IMR-90 (cell line): ENCODE results near the gene ZNF614. TPM values are rescaled to one million over a fixed set of nuclear protein-coding genes. Genes with fewer than 3 reads are reported as not detected.

ENCODE experiments used
- ATAC-seq: fragments of 200-7000 bp; cut with Tn5 transposase; 2 replicates; pipeline ENCODE4 v1.9.1; 2020; ENCODE audit warnings: low read depth, mild to moderate bottlenecking, moderate library complexity
- BruUV-seq: library from RNA; stranded (reverse); fragments of 400-500 nt; replicated peaks from 2 replicates; lab custom pipeline; 2021; lab: Mats Ljungman, UMichigan
- CTCF ChIA-PET: fragments of 300-600 bp; formaldehyde crosslinking; extraction: SDS; loops from one replicate; lab custom pipeline; 2021; ENCODE audit warnings: antibody characterized with exemption; lab: Yijun Ruan, JAX
- POLR2A ChIA-PET: fragments of 300-600 bp; sonication (Branson Sonifier 250); formaldehyde crosslinking; loops from one replicate; lab custom pipeline; 2022; ENCODE audit warnings: antibody characterized with exemption; ENCODE audit not compliant: unreplicated experiment; lab: Charles Lee
- DNase-seq: peaks from one replicate; pipeline ENCODE4 v3.0.0; 2013
- H2AFZ ChIP-seq: replicated peaks from 2 replicates; pipeline ENCODE3; 2013; ENCODE audit warnings: low read length, mild to moderate bottlenecking; ENCODE audit not compliant: poor library complexity
- H2AK5ac ChIP-seq: 2 replicates; pipeline ENCODE4 v1.6.1; 2013; ENCODE audit warnings: low read depth, low read length, inconsistent platforms
- H2AK9ac ChIP-seq: replicated peaks from 2 replicates; pipeline ENCODE3; 2013; ENCODE audit warnings: mild to moderate bottlenecking, low read depth, low read length, moderate library complexity; ENCODE audit not compliant: poor library complexity
- H2BK120ac ChIP-seq: 2 replicates; pipeline ENCODE4 v1.6.1; 2013; ENCODE audit warnings: low read depth, low read length, inconsistent platforms
- H2BK15ac ChIP-seq: 3 replicates; pipeline ENCODE4 v1.6.1; 2013; ENCODE audit warnings: low read depth, low read length, inconsistent platforms
- H2BK20ac ChIP-seq: 2 replicates; pipeline ENCODE4 v1.6.1; 2013; ENCODE audit warnings: low read depth, mild to moderate bottlenecking, inconsistent platforms, low read length, moderate library complexity
- H2BK5ac ChIP-seq: 2 replicates; pipeline ENCODE4 v1.6.1; 2013; ENCODE audit warnings: mild to moderate bottlenecking, low read depth, low read length, inconsistent platforms; ENCODE audit not compliant: poor library complexity, severe bottlenecking
- H3K14ac ChIP-seq: replicated peaks from 2 replicates; pipeline ENCODE4 v1.6.1; 2013; ENCODE audit warnings: low read depth, low read length, inconsistent platforms
- H3K18ac ChIP-seq: 2 replicates; pipeline ENCODE4 v1.6.1; 2013; ENCODE audit warnings: low read depth, low read length, control low read depth
- H3K23ac ChIP-seq: 2 replicates; pipeline ENCODE4 v1.6.1; 2013; ENCODE audit warnings: low read depth, low read length, inconsistent platforms
- H3K27ac ChIP-seq: 2 replicates; pipeline ENCODE4 v1.5.1; 2013; ENCODE audit warnings: mild to moderate bottlenecking, control low read depth, low read length; ENCODE audit not compliant: insufficient read depth
- H3K27me3 ChIP-seq: 2 replicates; pipeline ENCODE4 v1.6.1; 2013; ENCODE audit warnings: low read length; ENCODE audit not compliant: control insufficient read depth, insufficient read depth
- H3K36me3 ChIP-seq: 2 replicates; pipeline ENCODE4 v1.6.1; 2013; ENCODE audit warnings: low read length, mixed read lengths; ENCODE audit not compliant: control insufficient read depth, insufficient read depth
- H3K4ac ChIP-seq: 2 replicates; pipeline ENCODE4 v1.6.1; 2013; ENCODE audit warnings: low read depth, low read length, inconsistent platforms
- H3K4me1 ChIP-seq: 2 replicates; pipeline ENCODE4 v1.6.1; 2013; ENCODE audit warnings: low read length, mixed read lengths; ENCODE audit not compliant: control insufficient read depth, insufficient read depth
- H3K4me2 ChIP-seq: 2 replicates; pipeline ENCODE4 v1.6.1; 2013; ENCODE audit warnings: low read depth, mild to moderate bottlenecking, control low read depth, low read length, moderate library complexity
- H3K4me3 ChIP-seq: 2 replicates; pipeline ENCODE4 v1.5.1; 2013; ENCODE audit warnings: low read depth, mild to moderate bottlenecking, control low read depth, low read length, moderate library complexity; ENCODE audit not compliant: insufficient read depth
- H3K56ac ChIP-seq: 2 replicates; pipeline ENCODE4 v1.6.1; 2013; ENCODE audit warnings: low read length, inconsistent platforms; ENCODE audit not compliant: insufficient read depth; ENCODE audit errors: extremely low read depth
- H3K79me1 ChIP-seq, 2 experiments: 2 replicates each; pipeline ENCODE4 v1.6.1; 2013; ENCODE audit warnings: low read length in 2 of 2, inconsistent platforms in 1 of 2, low read depth in 1 of 2
- H3K9ac ChIP-seq: 2 replicates; pipeline ENCODE4 v1.6.1; 2013; ENCODE audit warnings: low read depth, low read length, control low read depth
- H3K9me1 ChIP-seq: 2 replicates; pipeline ENCODE4 v1.6.1; 2013; ENCODE audit warnings: low read length, inconsistent platforms; ENCODE audit not compliant: insufficient read depth
- H3K9me3 ChIP-seq: 2 replicates; pipeline ENCODE4 v1.6.1; 2013; ENCODE audit warnings: low read length; ENCODE audit not compliant: control insufficient read depth, insufficient read depth
- H4K20me1 ChIP-seq: 2 replicates; pipeline ENCODE4 v1.6.1; 2013; ENCODE audit warnings: low read length, inconsistent platforms; ENCODE audit not compliant: insufficient read depth
- H4K5ac ChIP-seq: 2 replicates; pipeline ENCODE4 v1.6.1; 2013; ENCODE audit warnings: mild to moderate bottlenecking, low read depth, low read length, control low read depth
- H4K8ac ChIP-seq, 2 experiments: 2 replicates each; pipeline ENCODE4 v1.6.1; 2013; ENCODE audit warnings: low read depth in 2 of 2, low read length in 2 of 2, control low read depth in 1 of 2, inconsistent platforms in 1 of 2
- H4K91ac ChIP-seq: 2 replicates; pipeline ENCODE4 v1.6.1; 2013; ENCODE audit warnings: low read depth, low read length, inconsistent platforms; ENCODE audit not compliant: insufficient read depth
- BHLHE40 ChIP-seq: fragments of 150-350 bp; IDR thresholded peaks from 2 replicates; pipeline ENCODE4 v1.6.1; 2016; ENCODE audit warnings: mild to moderate bottlenecking, low read depth, low read length
- CEBPB ChIP-seq: IDR thresholded peaks from 2 replicates; pipeline ENCODE4 v1.6.1; 2012; ENCODE audit warnings: low read depth, low read length, improper control_type of control experiment
- CHD1 ChIP-seq: IDR thresholded peaks from 2 replicates; pipeline ENCODE4 v1.6.1; 2012; ENCODE audit warnings: low read depth, low read length, improper control_type of control experiment
- ELK1 ChIP-seq: fragments of 150-350 bp; IDR thresholded peaks from 2 replicates; pipeline ENCODE4 v1.6.1; 2016; ENCODE audit warnings: low read depth, mild to moderate bottlenecking, low read length, moderate library complexity, borderline replicate concordance
- FOS ChIP-seq: fragments of 150-350 bp; IDR thresholded peaks from 2 replicates; pipeline ENCODE4 v1.6.1; 2016; ENCODE audit warnings: low read depth, low read length
- MAZ ChIP-seq: IDR thresholded peaks from 2 replicates; pipeline ENCODE4 v1.6.1; 2012; ENCODE audit warnings: low read depth, mild to moderate bottlenecking, low read length, improper control_type of control experiment, moderate library complexity, borderline replicate concordance
- NFE2L2 ChIP-seq: fragments of 150-350 bp; IDR thresholded peaks from 2 replicates; pipeline ENCODE4 v1.6.1; 2016; ENCODE audit warnings: low read depth, mild to moderate bottlenecking, low read length
- POLR2A ChIP-seq: IDR thresholded peaks from 2 replicates; pipeline ENCODE4 v1.6.1; 2012; ENCODE audit warnings: mild to moderate bottlenecking, low read depth, low read length
- RAD21 ChIP-seq: IDR thresholded peaks from 2 replicates; pipeline ENCODE4 v1.6.1; 2012; ENCODE audit warnings: low read length, improper control_type of control experiment
- RCOR1 ChIP-seq: IDR thresholded peaks from 2 replicates; pipeline ENCODE4 v1.6.1; 2012; ENCODE audit warnings: mild to moderate bottlenecking, low read length, improper control_type of control experiment; ENCODE audit not compliant: insufficient replicate concordance
- RFX5 ChIP-seq: IDR thresholded peaks from 2 replicates; pipeline ENCODE4 v1.8.0; 2012; ENCODE audit warnings: low read depth, mild to moderate bottlenecking, low read length, moderate library complexity
- SMC3 ChIP-seq: fragments of 150-350 bp; IDR thresholded peaks from 2 replicates; pipeline ENCODE4 v1.6.1; 2016; ENCODE audit warnings: low read depth, mild to moderate bottlenecking, antibody characterized with exemption, low read length, moderate library complexity
- USF2 ChIP-seq: fragments of 150-350 bp; IDR thresholded peaks from 2 replicates; pipeline ENCODE4 v1.6.1; 2017; ENCODE audit warnings: mild to moderate bottlenecking, antibody characterized with exemption, low read length, low read depth
- WGBS, 2 experiments: methylation state at CpG; one replicate each; pipeline versions ENCODE4 v1.1.5 to v1.1.7; 2013; ENCODE audit warnings: missing lambda C conversion rate in 2 of 2; ENCODE audit not compliant: insufficient read length in 1 of 2; ENCODE audit errors: extremely low coverage in 2 of 2; 5-methylcytosine and 5-hydroxymethylcytosine counted together
- dilution Hi-C: fragments of 300-500 bp; cut with HindIII; formaldehyde crosslinking; loops from one replicate; pipeline ENCODE4 v1.14.3; 2018; ENCODE audit warnings: low sequenced_read_pairs; ENCODE audit not compliant: unreplicated experiment
- in situ Hi-C: fragments of 300-500 bp; cut with MboI; formaldehyde crosslinking; loops from 3 replicates; pipeline ENCODE4 v1.14.3; 2019; ENCODE audit warnings: low sequenced_read_pairs, inconsistent platforms, mixed read lengths
- intact Hi-C: fragments of 100-400 bp; cut with micrococcal nuclease; formaldehyde crosslinking; loops from 2 replicates; pipeline ENCODE4 v1.10.0; 2022
- polyA plus RNA-seq, 3 experiments: library from polyadenylated mRNA; depleted of rRNA; stranded (reverse); fragments of >200 nt; gene quantifications; 2 replicates each; pipeline ENCODE4 v1.2.3, GENCODE V29; 2012; ENCODE audit warnings: low replicate concordance in 1 of 3
- total RNA-seq: library from RNA; depleted of rRNA; stranded (reverse); fragments of >200 nt; gene quantifications from 2 replicates; pipeline ENCODE4 v1.2.3, GENCODE V29; 2012

The ZNF614 gene
- total and polyA plus RNA-seq, 2 of the 4 experiments (the other 2 are of a cell fraction): 3.4 to 12.4 TPM

GRCh38 chr19:52020506-52020905 lies 7.7 kb downstream of the ZNF614 start:
- H3K23ac ChIP-seq: no peak overlapping the region

More at GRCh38 chr19:52020506-52020905, 7.7 kb downstream of the ZNF614 start:
- dilution Hi-C loops (no loop called here), in situ Hi-C loops (no loop called here), intact Hi-C loops (no loop called here)
- no peaks in the 10 kb centered on the region for H3K9me1 ChIP-seq
- H2AFZ ChIP-seq: no peak overlapping the region
- TF ChIP-seq SMC3 (no peak), RCOR1 (no peak), RAD21 (no peak), CHD1 (no peak), MAZ (no peak), RFX5 (no peak), BHLHE40 (no peak), POLR2A (no peak), FOS (no peak), NFE2L2 (no peak), ELK1 (no peak), CEBPB (no peak), USF2 (no peak)
- H2BK5ac ChIP-seq: no peak overlapping the region
- peaks cover 26% of the 10 kb centered on the region for H3K9me3 ChIP-seq
- POLR2A ChIA-PET: no interaction called here
- no peak overlapping the region for H3K14ac ChIP-seq
- no peak overlapping the region for H2BK20ac ChIP-seq
- H3K27me3 ChIP-seq: no peaks in the 10 kb centered on the region
- H3K27ac ChIP-seq: no peak overlapping the region
- no peak overlapping the region for H3K4me3 ChIP-seq
- H3K4me1 ChIP-seq: no peaks in the 10 kb centered on the region
- no peak overlapping the region for H4K5ac ChIP-seq
- DNase-seq: no peak
- no peak overlapping the region for H3K4ac ChIP-seq
- no peak overlapping the region for H4K91ac ChIP-seq
- H2AK9ac ChIP-seq: no peak overlapping the region
- H2AK5ac ChIP-seq: no peak overlapping the region
- ATAC-seq: no peak
- no TSS peak for BruUV-seq
- H2BK120ac ChIP-seq: no peak overlapping the region
- H4K8ac ChIP-seq: no peak overlapping the region
- H3K4me2 ChIP-seq: no peak overlapping the region
- H3K9ac ChIP-seq: no peak overlapping the region
- H4K20me1 ChIP-seq: no peaks in the 10 kb centered on the region
- peaks cover 63% of the 10 kb centered on the region for H3K36me3 ChIP-seq
- CTCF ChIA-PET: no interaction called here
- H2BK15ac ChIP-seq: no peak overlapping the region
- no CpG with 5 or more reads among the region's 4 CpGs for WGBS, 2 experiments
- H3K79me1 ChIP-seq: peaks cover 0 to 29% of the 10 kb centered on the region in 2 experiments; a peak in 1 of 4 replicates
- no peak overlapping the region for H3K56ac ChIP-seq
- no peak overlapping the region for H3K18ac ChIP-seq
